ENCODE data around the gene OST4.

OST4 gene

GRCh38 chr2:27023740-27024139, 47.7 kb downstream of the OST4 start:
- DNase-seq = no peak

GRCh38 chr2:27021253-27022049, 50.0 kb downstream of the OST4 start:
- no peak for DNase-seq

Data from NCI-H1105 (cell line).